IMR-90 (cell line): Measurements from ENCODE around the gene USP10.

Experiments
- BHLHE40 ChIP-seq: fragments of 150-350 bp; IDR thresholded peaks from 2 replicates; pipeline ENCODE4 v1.6.1; 2016; ENCODE audit warnings: mild to moderate bottlenecking, low read depth, low read length
- CHD1 ChIP-seq: IDR thresholded peaks from 2 replicates; pipeline ENCODE4 v1.6.1; 2012; ENCODE audit warnings: low read depth, low read length, improper control_type of control experiment
- CTCF ChIP-seq: conservative IDR thresholded peaks from 2 replicates; pipeline ENCODE4 v1.5.1; 2012; ENCODE audit warnings: mild to moderate bottlenecking, low read depth, low read length, improper control_type of control experiment
- ELK1 ChIP-seq: fragments of 150-350 bp; IDR thresholded peaks from 2 replicates; pipeline ENCODE4 v1.6.1; 2016; ENCODE audit warnings: low read depth, mild to moderate bottlenecking, low read length, moderate library complexity, borderline replicate concordance
- POLR2A ChIP-seq: IDR thresholded peaks from 2 replicates; pipeline ENCODE4 v1.6.1; 2012; ENCODE audit warnings: mild to moderate bottlenecking, low read depth, low read length

- TF ChIP-seq CHD1: no peak
- TF ChIP-seq CTCF: no peak
- TF ChIP-seq BHLHE40: no peak
- no peak for TF ChIP-seq ELK1
- no peak for TF ChIP-seq POLR2A
Observed at GRCh38 chr16:84673203-84673535, 26.6 kb upstream of the USP10 start.
